Left renal pelvis (tissue), 4 donors: Measurements from ENCODE around the gene ROCK2. TPM values are rescaled to one million over a fixed set of nuclear protein-coding genes. Genes with fewer than 3 reads are reported as not detected.
"Not testable (repeated sequence)": the region's sequence is repeated elsewhere in the genome, so short reads cannot be mapped to it uniquely, and the experiment has no call there.

Source experiments
- DNase-seq, 4 donors: peaks; one replicate each; pipeline ENCODE4 v3.0.0-alpha.2; 2013; ENCODE audit warnings: low read depth in 4 of 4, low spot score in 3 of 4
- polyA plus RNA-seq, 4 donors: library from polyadenylated mRNA; unstranded; fragments of 120-200 nt; gene quantifications; one replicate each; pipeline ENCODE4 v1.2.1, GENCODE V29; 2013; ENCODE audit not compliant: insufficient read length in 4 of 4

The ROCK2 gene
- polyA plus RNA-seq, 4 donors: 37.5 to 45.0 (median 43.2) TPM

- DNase-seq: no peak
These were observed 63.7 kb downstream of the ROCK2 start for GRCh38 chr2:11280713-11281112.

GRCh38 chr2:11279398-11279797 is 65.0 kb downstream of the ROCK2 start:
- no peak for DNase-seq

GRCh38 chr2:11278219-11278618 is 66.2 kb downstream of the ROCK2 start:
- DNase-seq: no peak

- DNase-seq: no peak
These were observed 68.5 kb downstream of the ROCK2 start for GRCh38 chr2:11275910-11276309.

GRCh38 chr2:11270891-11271290 is 73.5 kb downstream of the ROCK2 start:
- DNase-seq: no peak

- DNase-seq: no peak
These were observed 76.5 kb downstream of the ROCK2 start for GRCh38 chr2:11267931-11268330.

GRCh38 chr2:11264818-11265217 is 79.6 kb downstream of the ROCK2 start:
- DNase-seq: no peak

GRCh38 chr2:11264007-11264406 is 80.4 kb downstream of the ROCK2 start:
- no peak for DNase-seq

- DNase-seq: no peak
These were observed 81.3 kb downstream of the ROCK2 start for GRCh38 chr2:11263177-11263576.

- not testable (repeated sequence) for DNase-seq
These were observed 82.0 kb downstream of the ROCK2 start for GRCh38 chr2:11262438-11262837.

- DNase-seq: not testable (repeated sequence)
These were observed 82.9 kb downstream of the ROCK2 start for GRCh38 chr2:11261564-11261963.

- no peak for DNase-seq
These were observed 83.5 kb downstream of the ROCK2 start for GRCh38 chr2:11260979-11261378.

GRCh38 chr2:11257964-11258363 is 86.5 kb downstream of the ROCK2 start:
- no peak for DNase-seq

GRCh38 chr2:11257078-11257477 is 87.4 kb downstream of the ROCK2 start:
- DNase-seq: no peak

- DNase-seq: no peak
These were observed 88.3 kb downstream of the ROCK2 start for GRCh38 chr2:11256166-11256565.

GRCh38 chr2:11254100-11254536 is 90.3 kb downstream of the ROCK2 start:
- no peak for DNase-seq

- DNase-seq: not testable (repeated sequence)
These were observed 92.0 kb downstream of the ROCK2 start for GRCh38 chr2:11252458-11252857.

- DNase-seq: no peak
These were observed 93.8 kb downstream of the ROCK2 start for GRCh38 chr2:11250400-11251196.

GRCh38 chr2:11245322-11245721 is 99.1 kb downstream of the ROCK2 start:
- DNase-seq: no peak

GRCh38 chr2:11244091-11244826 is 100.2 kb downstream of the ROCK2 start:
- no peak for DNase-seq

GRCh38 chr2:11243512-11243911 is 100.9 kb downstream of the ROCK2 start:
- DNase-seq: no peak
